Neural crest cell (in vitro differentiated cells): Measurements from ENCODE around the gene CLTB. TPM values are rescaled to one million over a fixed set of nuclear protein-coding genes. Genes with fewer than 3 reads are reported as not detected.

ENCODE experiments used
- DNase-seq: peaks from one replicate; pipeline ENCODE4 v3.0.0; 2021; ENCODE audit warnings: low read depth, mixed read lengths, low spot score
- H3K27ac Mint-ChIP-seq: one replicate; pipeline ENCODE4 v1.8.0; 2021; ENCODE audit warnings: mild to moderate bottlenecking, mixed read lengths; ENCODE audit not compliant: unreplicated experiment
- H3K27me3 Mint-ChIP-seq: 2 replicates; pipeline ENCODE4 v1.8.0; 2021; ENCODE audit warnings: low read depth, mild to moderate bottlenecking, mixed read lengths
- H3K36me3 Mint-ChIP-seq: 2 replicates; pipeline ENCODE4 v1.8.0; 2021; ENCODE audit warnings: low read depth, mild to moderate bottlenecking, mixed read lengths
- H3K4me1 Mint-ChIP-seq: 2 replicates; pipeline ENCODE4 v1.8.0; 2021; ENCODE audit warnings: mixed read lengths
- H3K4me3 Mint-ChIP-seq: one replicate; pipeline ENCODE4 v1.8.0; 2021; ENCODE audit warnings: mild to moderate bottlenecking, mixed read lengths
- H3K9me3 Mint-ChIP-seq: 2 replicates; pipeline ENCODE4 v1.8.0; 2021; ENCODE audit warnings: mixed read lengths
- total RNA-seq: library from RNA; stranded (reverse); gene quantifications from 2 replicates; pipeline ENCODE4 v1.2.1, GENCODE V29; 2021
- TF ChIP-seq, protein P1 (sequence below): fragments of 200-600 bp; sonication (generic); conservative IDR thresholded peaks from 2 replicates; pipeline ENCODE4 v1.5.0; 2021; ENCODE audit warnings: antibody characterized with exemption, mild to moderate bottlenecking

CLTB gene
- total RNA-seq, 1 donor from 2014 or later, result 31.6 TPM

GRCh38 chr5:176394881-176395675 is 21.3 kb downstream of the CLTB start:
- Mint-ChIP-seq H3K27me3 (no peaks in the 10 kb centered on the region), H3K36me3 (no peaks in the 10 kb centered on the region), H3K9me3 (no peaks in the 10 kb centered on the region), H3K27ac (no peak overlapping the region), H3K4me1 (no peaks in the 10 kb centered on the region), H3K4me3 (no peak overlapping the region)
- TF ChIP-seq, protein P1, sequence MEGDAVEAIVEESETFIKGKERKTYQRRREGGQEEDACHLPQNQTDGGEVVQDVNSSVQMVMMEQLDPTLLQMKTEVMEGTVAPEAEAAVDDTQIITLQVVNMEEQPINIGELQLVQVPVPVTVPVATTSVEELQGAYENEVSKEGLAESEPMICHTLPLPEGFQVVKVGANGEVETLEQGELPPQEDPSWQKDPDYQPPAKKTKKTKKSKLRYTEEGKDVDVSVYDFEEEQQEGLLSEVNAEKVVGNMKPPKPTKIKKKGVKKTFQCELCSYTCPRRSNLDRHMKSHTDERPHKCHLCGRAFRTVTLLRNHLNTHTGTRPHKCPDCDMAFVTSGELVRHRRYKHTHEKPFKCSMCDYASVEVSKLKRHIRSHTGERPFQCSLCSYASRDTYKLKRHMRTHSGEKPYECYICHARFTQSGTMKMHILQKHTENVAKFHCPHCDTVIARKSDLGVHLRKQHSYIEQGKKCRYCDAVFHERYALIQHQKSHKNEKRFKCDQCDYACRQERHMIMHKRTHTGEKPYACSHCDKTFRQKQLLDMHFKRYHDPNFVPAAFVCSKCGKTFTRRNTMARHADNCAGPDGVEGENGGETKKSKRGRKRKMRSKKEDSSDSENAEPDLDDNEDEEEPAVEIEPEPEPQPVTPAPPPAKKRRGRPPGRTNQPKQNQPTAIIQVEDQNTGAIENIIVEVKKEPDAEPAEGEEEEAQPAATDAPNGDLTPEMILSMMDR, result no peak
- DNase-seq, result no peak

- H3K27me3 Mint-ChIP-seq, result no peaks in the 10 kb centered on the region
- no peaks in the 10 kb centered on the region for H3K36me3 Mint-ChIP-seq
- no peak for DNase-seq
- TF ChIP-seq, protein P1, result no peak
- peaks cover 5% of the 10 kb centered on the region for H3K4me1 Mint-ChIP-seq
- no peaks in the 10 kb centered on the region for H3K9me3 Mint-ChIP-seq
- no peak overlapping the region for H3K4me3 Mint-ChIP-seq
- H3K27ac Mint-ChIP-seq, result no peak overlapping the region
These were observed 22.2 kb downstream of the CLTB start for GRCh38 chr5:176394096-176394495.

GRCh38 chr5:176392526-176392925 is 23.8 kb downstream of the CLTB start:
- TF ChIP-seq, protein P1, result no peak
- H3K27ac Mint-ChIP-seq, result no peak overlapping the region
- no peaks in the 10 kb centered on the region for H3K36me3 Mint-ChIP-seq
- no peaks in the 10 kb centered on the region for H3K9me3 Mint-ChIP-seq
- no peak for DNase-seq
- H3K4me1 Mint-ChIP-seq, result peaks cover 15% of the 10 kb centered on the region
- no peaks in the 10 kb centered on the region for H3K27me3 Mint-ChIP-seq
- H3K4me3 Mint-ChIP-seq, result peak overlapping the region; percentile 82

DNA sequence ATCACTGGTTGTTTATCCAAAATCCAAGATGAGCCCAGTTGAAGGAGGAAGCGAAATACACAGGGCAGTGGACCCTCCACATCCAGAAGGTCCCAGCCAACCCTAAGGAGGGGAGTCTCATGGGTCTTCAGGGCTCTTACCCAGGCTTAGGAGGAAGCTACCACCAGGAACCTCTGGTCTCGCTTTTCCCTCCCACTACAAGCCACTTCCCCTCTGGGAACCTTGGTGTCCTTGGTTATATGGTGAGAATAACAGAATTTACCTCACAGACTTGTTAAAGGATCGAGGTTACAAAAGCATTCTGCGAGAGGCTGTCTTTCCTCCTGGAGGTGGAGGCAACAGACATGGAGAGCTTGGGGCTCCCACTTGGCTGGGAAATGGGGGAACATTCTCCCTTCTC is 24.3 kb downstream of the CLTB start:
- Mint-ChIP-seq H3K36me3 (no peaks in the 10 kb centered on the region), H3K4me3 (peak overlapping the region; percentile 54), H3K27ac (no peak overlapping the region), H3K9me3 (no peaks in the 10 kb centered on the region), H3K27me3 (no peaks in the 10 kb centered on the region), H3K4me1 (peaks cover 20% of the 10 kb centered on the region)
- TF ChIP-seq, protein P1, result no peak
- DNase-seq, result no peak

GRCh38 chr5:176391479-176391878 is 24.9 kb downstream of the CLTB start:
- TF ChIP-seq, protein P1, result no peak
- Mint-ChIP-seq H3K4me3 (peak overlapping the region; percentile 54), H3K27me3 (no peaks in the 10 kb centered on the region), H3K36me3 (no peaks in the 10 kb centered on the region), H3K4me1 (peaks cover 26% of the 10 kb centered on the region), H3K9me3 (no peaks in the 10 kb centered on the region), H3K27ac (no peak overlapping the region)
- DNase-seq, result no peak
